Measurements from ENCODE around the gene RASSF7. TPM values are rescaled to one million over a fixed set of nuclear protein-coding genes. Genes with fewer than 3 reads are reported as not detected.

RASSF7 gene
- total RNA-seq, 1 donor from 2014 or later: 2.6 TPM

- DNase-seq (ENCODE audit: low spot score): no peak
- intact Hi-C loops (cut with DNase I): no loop called here
These were observed 28.7 kb upstream of the RASSF7 start for GRCh38 chr11:531919-532526.

DNA sequence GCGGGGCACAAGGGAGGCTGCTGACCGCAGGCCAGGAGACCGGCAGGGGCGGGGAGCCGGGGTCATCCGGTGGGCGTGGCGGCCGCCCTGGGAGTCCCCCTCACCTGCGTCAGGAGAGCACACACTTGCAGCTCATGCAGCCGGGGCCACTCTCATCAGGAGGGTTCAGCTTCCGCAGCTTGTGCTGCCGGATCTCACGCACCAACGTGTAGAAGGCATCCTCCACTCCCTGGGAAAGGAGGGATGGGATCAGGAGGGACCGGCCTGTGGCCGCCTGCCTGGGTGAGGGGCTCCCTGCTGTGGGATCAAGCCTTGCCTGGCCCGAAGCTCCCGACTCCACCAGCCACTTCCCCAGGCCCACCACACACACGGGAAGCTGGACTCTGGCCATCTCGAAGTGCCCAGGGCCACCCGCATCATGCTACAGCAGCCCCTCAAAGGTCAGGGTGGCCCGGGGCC lies 28.2 kb upstream of the RASSF7 start:
- intact Hi-C loops (cut with DNase I): no loop called here
- DNase-seq (ENCODE audit: low spot score): no peak

- no peak for DNase-seq (ENCODE audit: low spot score)
- intact Hi-C loops (cut with DNase I): no loop called here
These were observed 27.7 kb upstream of the RASSF7 start for GRCh38 chr11:532986-533585.

DNA sequence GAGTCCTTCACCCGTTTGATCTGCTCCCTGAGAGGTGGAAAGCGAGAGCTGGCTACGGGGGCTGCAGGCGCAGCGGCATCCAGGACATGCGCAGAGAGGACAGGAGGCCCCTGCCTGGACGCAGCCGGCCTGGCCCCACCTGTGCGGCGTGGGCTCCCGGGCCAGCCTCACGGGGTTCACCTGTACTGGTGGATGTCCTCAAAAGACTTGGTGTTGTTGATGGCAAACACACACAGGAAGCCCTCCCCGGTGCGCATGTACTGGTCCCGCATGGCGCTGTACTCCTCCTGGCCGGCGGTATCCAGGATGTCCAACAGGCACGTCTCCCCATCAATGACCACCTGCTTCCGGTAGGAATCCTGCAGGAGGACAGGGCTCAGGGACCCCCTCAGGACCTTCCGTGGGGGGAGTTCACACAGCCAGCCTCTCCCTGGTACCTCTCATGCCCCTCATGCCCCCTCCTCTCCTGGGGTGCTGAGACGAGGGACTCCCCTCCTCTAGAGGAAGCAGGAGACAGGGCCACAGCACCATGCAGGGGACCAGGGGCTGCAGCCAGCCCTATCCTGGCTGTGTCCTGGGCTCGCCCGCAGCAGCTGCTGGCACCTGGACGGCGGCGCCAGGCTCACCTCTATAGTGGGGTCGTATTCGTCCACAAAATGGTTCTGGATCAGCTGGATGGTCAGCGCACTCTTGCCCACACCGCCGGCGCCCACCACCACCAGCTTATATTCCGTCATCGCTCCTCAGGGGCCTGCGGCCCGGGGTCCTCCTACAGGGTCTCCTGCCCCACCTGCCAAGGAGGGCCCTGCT lies 27.0 kb upstream of the RASSF7 start:
- no peak for DNase-seq (ENCODE audit: low spot score)
- intact Hi-C loops (cut with DNase I): no loop called here

GRCh38 chr11:534396-535209 lies 26.2 kb upstream of the RASSF7 start:
- intact Hi-C loops (cut with DNase I): loop anchor here (1.0 kb wide), 1 partner anchor 42 kb away; the partner anchor contains the start of gene PHRF1
- no peak for DNase-seq (ENCODE audit: low spot score)

GRCh38 chr11:535210-535518 lies 25.6 kb upstream of the RASSF7 start:
- intact Hi-C loops (cut with DNase I): loop anchor here (1.0 kb wide), 1 partner anchor 41 kb away; the partner anchor contains the start of gene PHRF1

GRCh38 chr11:535519-536454 lies 25.0 kb upstream of the RASSF7 start, which contains the start of gene HRAS:
Gene HRAS (minus strand): TSS chr11:535576.
- intact Hi-C loops (cut with DNase I): loop anchor here (1.0 kb wide), 1 partner anchor 41 kb away; the partner anchor contains the start of gene PHRF1
- peak; percentile 97 for DNase-seq (ENCODE audit: low spot score)

More at GRCh38 chr11:535210-535518, 25.6 kb upstream of the RASSF7 start:
- DNase-seq (ENCODE audit: low spot score): no peak

GRCh38 chr11:536841-537621 lies 23.7 kb upstream of the RASSF7 start, which contains the start of gene LRRC56:
Gene LRRC56 (plus strand): TSS chr11:537527. CDS start chr11:540685, 3,158 bp downstream.
- intact Hi-C loops (cut with DNase I): no loop called here
- peak; percentile 83 for DNase-seq (ENCODE audit: low spot score)

GRCh38 chr11:537622-538430 lies 22.9 kb upstream of the RASSF7 start:
- no peak for DNase-seq (ENCODE audit: low spot score)
- intact Hi-C loops (cut with DNase I): no loop called here

- no peak for DNase-seq (ENCODE audit: low spot score)
- intact Hi-C loops (cut with DNase I): no loop called here
These were observed 22.2 kb upstream of the RASSF7 start for GRCh38 chr11:538431-539051.

DNA sequence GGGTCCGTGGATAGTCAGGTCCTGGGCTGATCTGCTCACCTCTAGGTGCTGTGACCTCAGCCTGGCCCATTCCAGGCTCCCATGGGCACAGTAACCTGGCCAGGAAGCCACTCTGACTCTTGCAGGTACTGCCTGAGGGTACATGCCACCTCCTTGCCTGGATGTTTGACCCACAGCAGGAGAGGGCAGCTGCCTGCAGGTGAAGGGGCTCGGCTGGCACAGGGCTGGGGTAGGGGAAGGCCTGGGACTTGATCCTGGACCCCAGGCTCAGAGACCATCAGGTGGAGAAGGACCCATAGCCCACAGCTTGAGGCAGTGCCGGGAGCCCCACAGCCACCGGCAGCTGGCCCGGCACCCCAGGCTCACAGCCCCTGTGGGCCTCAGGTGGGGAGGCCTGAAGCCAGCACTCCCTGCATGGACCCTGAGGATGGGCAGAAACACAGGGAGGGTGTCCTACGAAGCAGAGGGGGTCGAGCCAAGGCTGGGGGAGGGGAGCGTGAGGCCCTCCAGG lies 20.7 kb upstream of the RASSF7 start:
- intact Hi-C loops (cut with DNase I): no loop called here
- no peak for DNase-seq (ENCODE audit: low spot score)

- intact Hi-C loops (cut with DNase I): no loop called here
- DNase-seq (ENCODE audit: low spot score): no peak
These were observed 20.0 kb upstream of the RASSF7 start for GRCh38 chr11:540583-541432.

DNA sequence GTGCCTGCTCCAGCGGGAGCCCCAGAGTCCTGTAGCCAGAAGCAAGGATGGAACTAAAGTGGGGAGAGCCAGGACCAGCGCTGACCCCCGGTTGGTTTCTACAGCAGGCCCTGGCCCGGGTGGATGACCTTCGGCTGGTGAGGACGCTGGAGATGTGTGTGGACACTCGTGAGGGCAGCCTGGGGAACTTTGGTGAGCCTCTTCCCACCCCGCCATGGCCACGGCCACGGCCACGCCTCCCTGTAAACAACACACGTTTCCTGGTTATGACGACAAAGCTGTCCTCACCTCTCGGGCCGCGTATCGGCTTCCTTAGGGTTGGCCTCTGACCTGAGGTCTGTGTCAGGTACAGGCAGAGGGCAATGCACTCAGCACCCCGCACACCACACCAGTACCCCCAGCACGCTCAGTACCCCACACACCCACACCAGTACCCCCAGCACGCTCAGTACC lies 19.3 kb upstream of the RASSF7 start:
- no peak for DNase-seq (ENCODE audit: low spot score)
- intact Hi-C loops (cut with DNase I): no loop called here

DNA sequence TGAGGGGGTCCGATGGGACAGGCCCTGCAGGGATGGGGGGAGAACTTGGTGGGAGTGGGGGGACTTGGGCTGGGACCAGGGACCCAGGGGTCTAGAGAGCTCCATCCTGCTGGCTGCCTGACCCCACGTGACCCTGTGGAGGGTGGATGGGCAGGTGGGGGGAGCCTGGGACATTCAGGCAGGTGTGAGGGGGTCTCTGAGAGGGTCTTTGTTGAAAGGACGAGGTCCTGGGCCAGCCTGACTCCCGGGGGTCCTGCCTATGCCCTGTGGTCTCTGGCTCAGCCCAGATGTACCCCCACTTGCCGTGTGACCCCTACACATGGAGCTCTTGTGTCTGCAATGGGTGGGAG lies 16.0 kb upstream of the RASSF7 start:
- intact Hi-C loops (cut with DNase I): no loop called here
- DNase-seq (ENCODE audit: low spot score): no peak

DNA sequence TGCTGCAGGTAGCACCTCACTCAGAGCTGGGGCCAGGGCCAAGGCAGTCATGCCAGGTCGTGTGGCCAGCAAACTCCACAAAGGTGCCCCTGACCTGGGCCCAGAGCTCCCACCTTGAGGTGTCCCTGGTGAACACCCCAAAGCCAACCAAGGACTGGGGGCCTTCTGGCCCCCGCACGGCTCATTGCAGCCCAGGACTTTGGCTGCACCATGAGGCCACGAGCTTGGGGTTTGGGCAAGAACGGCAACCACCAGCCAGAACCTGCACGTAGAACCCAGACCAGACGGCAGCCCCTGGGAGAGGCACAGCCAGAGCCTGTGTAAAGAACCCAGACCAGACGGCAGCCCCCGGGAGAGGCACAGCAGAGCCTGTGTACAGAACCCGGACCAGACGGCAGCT lies 15.6 kb upstream of the RASSF7 start:
- intact Hi-C loops (cut with DNase I): no loop called here
- no peak for DNase-seq (ENCODE audit: low spot score)

Data from cardiac septum (tissue), 1 donor.